Mucosa of gallbladder (tissue), 1 donor: ENCODE results near the gene CBX4. TPM values are rescaled to one million over a fixed set of nuclear protein-coding genes. Genes with fewer than 3 reads are reported as not detected.
A peak's percentile ranks its signal among the peaks of the same experiment; 100 is the strongest.
"Not testable (repeated sequence)": the region's sequence is repeated elsewhere in the genome, so short reads cannot be mapped to it uniquely, and the experiment has no call there.

ENCODE experiments used
- DNase-seq: peaks from one replicate; pipeline ENCODE4 v3.0.0-alpha.2; 2020; ENCODE audit warnings: low spot score
- total RNA-seq: library from RNA; stranded (reverse); gene quantifications from one replicate; pipeline ENCODE4 v1.2.1, GENCODE V29; 2021
- donor health status: DM: no; HTN: no; CAD: no.

CBX4 gene
- total RNA-seq, 1 donor from 2014 or later: 36.7 TPM

DNA sequence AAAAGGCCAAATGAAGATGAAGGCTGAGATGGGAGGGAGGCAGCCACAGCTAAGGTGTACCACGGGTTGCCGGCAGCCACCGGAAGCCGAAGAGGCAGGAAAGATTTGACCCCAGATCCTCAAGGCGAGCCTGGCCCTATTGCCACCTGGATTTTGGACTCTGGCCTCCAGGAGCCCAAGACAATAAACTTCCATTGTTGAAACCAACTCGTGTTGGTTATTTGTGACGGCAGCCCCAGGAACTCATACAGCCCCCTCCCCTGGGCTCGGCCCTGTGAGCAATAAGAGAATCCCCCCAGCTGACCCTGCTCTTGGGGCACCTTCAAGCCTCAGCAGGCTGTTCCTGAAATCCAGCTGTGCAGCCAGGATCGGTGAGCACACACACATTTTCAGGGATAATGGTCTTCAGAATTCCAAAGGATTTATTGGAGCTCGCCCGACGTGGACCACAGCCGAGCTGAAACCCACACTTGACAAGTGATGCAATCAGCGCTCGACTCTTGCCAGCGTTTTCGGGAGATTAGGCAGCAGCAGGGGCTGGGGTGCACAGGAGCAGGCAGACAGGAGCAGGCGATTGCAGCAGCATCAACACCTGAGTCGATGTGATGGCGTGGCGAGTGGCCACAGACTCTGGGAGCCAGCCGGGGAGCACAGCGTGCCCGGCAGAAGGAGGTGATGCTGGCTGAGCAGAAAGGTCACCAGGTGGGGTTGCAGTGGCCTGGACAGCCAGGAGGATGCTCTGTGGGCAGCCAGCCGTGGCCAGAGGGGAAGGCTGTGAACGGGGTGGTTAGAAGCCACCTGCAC, 22.4 kb upstream of the CBX4 start:
- no peak for DNase-seq

DNA sequence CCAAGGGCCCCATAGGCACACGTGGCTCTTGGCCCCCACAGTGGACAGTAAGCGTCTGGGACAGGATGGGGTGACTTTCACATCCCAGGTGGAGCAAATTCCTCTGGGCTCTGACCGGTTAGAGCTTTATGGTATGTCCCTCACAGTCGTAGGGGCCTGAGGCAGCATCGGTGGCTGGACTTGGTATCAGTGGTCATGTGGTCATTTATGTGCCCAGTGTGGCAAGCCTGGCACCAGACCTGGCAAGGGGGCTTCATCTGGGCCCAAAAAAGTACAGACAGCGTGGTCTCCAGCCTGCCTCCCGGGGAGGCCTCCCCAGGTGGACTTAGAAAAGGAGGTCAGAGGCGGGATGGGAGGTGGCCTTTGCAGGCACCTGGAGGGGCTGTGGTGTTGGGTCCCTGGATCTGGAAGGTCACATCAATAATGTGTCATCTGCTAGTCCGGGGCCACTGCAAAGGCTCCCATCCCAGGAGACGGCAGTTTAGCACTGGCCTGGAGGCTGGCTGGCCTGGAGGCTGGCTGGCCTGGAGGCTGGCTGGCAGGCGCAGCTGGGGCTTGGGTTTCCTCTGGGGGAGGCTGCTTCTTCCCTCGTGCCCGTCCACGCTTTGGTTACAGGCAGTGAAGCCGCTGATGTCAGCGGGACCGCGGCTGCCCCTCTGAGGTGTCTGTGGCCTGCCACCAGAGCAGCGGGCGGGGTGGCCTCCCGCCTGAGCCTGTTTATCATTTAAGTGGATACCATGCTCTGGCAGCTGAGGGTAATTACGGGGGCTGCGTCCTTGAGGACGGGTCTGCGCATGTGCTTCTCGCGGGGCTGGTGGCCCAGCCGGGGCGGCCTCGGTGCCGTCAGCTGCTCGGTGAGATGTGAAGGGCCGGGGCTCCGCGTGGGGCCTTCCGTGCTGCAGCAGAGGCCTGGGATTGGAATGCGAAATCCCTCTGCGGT, 20.7 kb upstream of the CBX4 start:
- no peak for DNase-seq

DNA sequence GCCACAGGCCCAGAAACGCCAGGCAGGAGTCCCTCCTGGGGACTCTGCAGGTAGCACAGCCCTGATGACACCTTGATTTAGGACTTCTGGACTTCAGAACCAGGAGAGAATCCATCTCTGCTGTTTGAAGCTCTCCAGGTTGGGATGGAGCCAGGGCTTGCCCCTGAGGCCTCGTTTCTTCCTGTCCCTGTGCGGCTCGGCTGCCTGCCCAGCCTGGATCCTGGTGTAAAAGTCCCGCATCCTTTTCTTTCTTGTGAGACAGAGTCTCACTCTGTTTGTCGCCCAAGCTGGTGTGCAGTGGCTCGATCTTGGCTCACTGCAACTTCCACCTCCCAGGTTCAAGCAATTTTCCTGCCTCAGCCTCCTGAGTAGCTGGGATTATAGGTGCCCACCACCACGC, 17.9 kb upstream of the CBX4 start:
- DNase-seq: no peak

DNA sequence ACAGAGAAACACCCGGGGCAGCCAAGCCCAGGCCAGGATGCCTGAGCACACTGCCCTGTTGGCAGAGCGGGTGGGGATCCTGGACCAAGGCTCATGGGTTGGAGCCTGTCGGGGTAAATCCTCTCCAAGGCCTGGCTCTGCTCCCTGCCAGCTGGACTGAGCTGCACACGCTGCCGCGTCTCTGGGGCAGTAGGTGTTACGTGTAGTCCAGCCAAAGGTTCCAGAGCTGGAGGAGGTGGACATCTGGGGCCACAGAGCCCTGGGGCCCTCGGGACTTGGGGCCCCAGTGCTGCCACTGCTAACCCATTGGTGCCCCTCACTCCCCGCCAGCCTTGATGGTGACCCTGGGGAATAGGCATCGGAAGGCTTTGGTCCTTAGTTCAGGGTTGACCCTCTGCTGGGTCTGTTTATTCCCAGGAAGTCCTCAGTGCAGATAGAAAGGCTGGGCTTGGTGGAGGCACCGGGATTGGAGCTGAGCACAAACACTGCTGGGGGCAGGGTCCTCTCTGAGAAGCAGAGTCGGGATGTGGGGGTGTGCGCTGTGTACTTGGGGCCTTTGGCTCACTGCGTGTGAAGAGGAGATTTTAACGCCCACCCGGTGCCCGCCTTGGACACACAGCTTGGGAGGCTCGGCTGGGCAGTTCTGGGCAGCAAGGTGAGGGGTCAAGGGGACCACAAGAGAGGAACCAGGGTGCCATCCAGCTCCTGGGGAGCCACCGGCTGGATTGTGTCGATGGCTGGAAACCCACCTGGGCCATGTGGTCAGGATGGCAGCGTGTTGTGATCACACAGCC, 16.3 kb upstream of the CBX4 start:
- no peak for DNase-seq

DNA sequence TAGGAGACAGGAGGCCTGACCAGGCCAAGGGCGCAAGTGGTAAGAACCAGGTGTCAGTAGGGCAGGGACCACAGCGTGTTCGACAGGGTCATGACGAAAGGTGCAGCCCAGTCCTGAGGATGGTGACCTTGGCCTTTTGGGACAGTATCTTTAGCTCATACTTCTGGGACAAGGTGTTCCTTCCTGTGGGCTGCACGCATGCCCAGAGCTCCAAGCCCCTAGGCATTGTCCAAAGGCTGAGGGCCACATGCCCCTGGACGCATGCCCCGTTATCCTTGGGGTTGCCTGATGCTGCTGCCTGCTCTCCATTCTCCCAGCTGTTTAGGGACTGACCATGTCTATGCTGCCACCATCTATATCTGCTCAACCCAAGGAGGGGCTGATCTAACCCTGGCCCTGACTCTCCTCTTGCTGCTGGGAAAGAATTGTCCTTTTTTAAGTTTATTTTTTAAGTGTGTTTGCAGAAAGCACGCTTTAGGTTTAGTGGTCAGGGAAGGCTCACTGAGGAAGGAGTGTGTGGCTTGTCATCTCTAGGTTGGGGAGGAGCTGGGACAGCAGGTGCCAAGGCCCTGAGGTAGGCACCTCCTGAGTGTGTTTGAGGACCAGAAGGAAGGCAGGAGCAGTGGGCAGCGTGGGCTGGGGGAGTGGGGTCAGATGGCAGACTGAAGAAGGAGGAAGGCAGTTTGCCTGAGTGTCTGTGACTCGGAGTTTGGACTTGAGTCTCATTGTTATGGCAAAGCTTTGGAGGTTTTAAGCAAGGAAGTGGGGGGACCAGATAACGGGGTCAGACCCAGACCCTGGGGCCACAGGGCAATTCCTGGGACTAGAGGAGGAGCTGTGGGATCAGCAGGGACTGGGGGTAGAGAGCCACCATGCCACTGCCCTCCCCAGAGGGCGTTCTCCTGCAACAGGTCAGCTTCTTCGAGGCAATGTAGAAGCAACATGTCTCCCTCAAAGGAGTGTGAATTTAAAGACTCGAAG, 15.1 kb upstream of the CBX4 start:
- no peak for DNase-seq

DNA sequence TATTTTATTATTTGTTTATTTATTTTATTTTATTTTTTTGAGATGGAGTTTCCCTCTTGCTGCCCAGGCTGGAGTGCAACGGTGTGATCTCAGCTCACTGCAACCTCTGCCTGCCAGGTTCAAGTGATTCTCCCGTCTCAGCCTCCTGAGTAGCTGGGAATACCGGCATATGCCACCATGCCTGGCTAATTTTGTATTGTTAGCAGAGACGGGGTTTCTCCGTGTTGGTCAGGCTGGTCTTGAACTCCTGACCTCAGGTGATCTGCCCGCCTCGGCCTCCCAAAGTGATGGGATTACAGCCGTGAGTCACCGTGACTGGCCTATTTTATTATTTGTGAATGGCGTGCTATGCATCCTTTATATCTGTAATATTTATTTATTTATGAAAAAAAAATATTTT, 13.9 kb upstream of the CBX4 start:
- not testable (repeated sequence) for DNase-seq

DNA sequence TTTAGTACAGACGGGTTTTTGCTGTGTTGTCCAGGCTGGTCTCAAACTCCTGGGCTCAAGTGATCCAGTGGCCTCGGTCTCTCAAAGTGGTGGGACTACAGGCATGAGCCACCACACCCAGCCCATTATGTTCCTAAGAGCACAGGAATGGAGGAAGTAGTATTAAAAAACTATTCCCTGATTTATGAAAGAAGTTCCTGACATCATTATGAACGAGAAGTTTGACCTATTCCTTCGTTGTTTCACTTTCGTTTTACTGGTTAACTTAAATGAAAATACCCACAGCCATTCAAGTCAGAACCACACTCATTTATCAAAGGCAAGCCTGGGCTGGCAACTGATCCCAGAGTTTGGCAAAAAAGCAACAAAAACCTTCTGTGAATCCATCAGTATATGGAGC, 13.5 kb upstream of the CBX4 start:
- DNase-seq: no peak

DNA sequence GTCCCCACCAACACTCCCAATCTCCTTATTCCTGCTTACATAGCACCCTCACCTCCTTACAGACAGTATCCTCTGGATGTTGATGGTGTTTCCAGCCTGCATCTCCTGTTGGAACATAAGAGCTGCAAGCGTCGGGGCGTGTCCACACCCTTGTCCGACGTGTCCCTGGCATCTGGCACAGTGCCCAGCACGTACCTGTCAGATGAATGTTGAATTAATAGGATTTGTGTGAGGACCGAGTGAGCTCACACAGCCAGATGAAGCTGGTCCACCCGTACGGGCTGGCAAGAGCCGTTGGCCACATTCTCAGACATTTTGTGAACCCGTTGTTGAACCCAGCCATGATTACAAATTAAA, 12.2 kb upstream of the CBX4 start:
- DNase-seq: peak; percentile 88

DNA sequence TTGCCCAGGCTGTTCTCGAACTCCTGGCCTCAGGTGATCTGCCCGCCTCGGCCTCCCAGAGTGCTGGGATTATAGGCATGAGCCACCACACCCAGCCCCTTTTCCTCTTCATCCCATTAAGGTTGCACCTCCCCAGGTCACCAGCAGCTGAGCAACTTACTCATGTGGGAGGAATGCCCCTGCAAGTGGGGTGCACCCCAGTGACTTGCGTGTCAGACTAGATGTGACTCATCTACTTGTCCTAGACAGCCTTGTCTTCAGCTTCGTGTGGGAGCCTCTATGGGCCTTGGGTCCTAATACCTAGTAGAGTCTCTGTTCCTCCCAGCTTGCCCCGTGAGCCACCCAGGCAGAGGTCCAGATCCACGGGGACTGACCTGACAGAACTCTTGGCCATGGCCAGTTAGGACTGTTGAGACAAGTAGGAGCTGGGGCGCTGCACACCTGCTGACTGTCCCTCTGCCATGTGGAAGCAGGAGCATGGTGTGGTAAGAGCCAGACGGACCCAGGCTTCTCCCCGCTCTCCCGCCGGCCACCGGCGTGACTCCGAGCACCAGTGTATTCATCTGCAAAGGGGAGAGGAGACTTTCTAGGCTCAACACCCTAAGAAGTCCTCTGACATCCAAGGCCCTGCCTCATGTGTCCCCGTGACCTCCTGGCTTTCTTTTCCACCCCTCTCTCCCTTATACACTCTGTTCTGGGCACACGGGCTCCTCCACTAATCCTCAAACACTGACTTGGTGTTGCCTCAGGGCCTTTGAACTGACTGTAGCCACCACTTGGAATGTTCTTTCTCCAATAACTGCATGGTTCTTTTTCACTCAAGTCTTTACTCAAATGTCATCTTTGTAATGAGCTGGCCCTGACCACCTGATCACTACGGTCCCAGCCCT, 11.6 kb upstream of the CBX4 start:
- DNase-seq: no peak

DNA sequence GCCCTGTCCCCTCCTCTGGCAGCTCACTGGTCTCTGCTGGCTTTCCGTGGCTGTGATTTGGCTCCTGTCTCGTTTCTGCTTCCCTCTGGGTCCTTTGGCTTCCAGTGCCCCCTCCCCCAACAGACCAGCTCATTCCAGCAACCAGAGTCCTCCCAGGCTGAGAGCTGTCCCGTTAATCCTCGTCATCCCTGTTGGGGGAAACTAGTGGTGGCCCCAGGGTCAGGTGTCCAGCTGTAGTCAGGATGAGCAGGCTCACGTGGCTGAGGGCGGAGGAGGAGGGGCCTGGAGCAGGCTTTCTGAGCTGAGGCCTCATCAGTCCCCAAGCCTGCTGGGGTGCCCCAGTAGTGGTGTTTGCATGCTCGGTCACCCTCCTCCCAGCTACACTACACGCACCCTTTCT, 10.7 kb upstream of the CBX4 start:
- no peak for DNase-seq

DNA sequence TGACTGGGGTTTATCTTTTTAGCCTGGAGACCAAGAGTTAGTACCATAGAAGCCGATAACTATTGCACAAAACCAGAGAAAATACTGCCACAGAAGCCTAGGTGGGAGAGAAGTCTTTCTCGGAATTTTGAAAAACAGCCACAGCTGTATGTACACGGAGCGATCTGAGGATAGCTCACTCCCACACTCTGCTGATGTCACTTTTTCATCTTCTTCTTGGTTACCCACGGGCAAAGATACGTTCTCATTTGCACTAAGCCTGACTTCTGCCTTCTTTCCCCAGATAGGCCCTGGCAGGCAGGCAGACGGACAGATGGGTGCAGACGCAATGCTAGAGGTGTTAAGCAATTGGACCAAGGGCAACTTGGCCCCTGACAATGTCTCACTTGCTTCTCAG, 9.1 kb upstream of the CBX4 start:
- DNase-seq: no peak

DNA sequence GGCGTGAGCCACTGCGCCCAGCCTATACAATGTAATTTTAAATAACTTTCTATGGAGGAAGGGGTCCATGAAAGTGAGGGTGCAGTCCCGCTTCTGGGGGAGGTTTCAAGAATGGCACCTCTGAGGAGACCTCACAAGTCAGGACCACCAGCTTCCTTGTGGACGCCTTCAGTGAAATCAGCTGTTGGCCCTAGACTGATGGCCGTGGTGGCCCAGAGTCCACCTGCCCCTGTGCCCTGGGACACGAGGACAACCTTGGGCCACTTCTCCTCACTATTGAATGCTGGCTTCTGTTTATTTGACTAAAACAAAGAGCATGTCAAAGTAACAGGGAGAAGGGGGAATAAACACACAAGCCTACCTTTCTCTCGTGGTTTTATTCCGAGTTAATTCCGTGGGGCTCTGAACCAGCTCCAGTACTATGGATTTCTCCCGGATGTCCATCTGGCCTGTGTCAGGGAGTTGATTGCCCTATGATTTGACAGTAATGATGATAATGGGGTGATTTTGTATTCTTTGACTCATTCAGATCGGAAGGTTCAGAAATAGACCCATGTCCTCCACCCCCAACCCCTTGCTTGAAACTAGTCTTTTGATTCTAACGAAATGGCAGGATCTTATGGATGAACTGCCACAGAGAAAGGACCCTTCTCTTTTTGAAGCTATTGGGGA, 8.6 kb upstream of the CBX4 start:
- no peak for DNase-seq

DNA sequence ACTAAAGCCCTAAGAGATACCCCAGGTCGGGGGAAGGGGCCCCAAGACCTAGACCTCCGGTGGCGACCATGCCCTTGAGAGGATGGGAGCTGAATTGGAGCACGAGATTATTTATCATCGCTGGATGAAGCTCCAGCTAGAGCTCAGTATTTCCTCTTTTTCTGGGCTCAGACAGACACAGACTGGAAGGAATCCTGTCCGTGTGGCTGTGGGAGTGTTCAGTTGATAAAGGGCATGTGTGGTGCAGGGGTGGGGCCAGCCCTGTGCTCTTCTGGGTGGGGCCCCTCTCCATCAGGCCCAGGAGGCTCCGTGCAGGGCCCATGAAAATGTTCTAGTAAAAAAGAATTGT, 6.3 kb upstream of the CBX4 start:
- DNase-seq: no peak

DNA sequence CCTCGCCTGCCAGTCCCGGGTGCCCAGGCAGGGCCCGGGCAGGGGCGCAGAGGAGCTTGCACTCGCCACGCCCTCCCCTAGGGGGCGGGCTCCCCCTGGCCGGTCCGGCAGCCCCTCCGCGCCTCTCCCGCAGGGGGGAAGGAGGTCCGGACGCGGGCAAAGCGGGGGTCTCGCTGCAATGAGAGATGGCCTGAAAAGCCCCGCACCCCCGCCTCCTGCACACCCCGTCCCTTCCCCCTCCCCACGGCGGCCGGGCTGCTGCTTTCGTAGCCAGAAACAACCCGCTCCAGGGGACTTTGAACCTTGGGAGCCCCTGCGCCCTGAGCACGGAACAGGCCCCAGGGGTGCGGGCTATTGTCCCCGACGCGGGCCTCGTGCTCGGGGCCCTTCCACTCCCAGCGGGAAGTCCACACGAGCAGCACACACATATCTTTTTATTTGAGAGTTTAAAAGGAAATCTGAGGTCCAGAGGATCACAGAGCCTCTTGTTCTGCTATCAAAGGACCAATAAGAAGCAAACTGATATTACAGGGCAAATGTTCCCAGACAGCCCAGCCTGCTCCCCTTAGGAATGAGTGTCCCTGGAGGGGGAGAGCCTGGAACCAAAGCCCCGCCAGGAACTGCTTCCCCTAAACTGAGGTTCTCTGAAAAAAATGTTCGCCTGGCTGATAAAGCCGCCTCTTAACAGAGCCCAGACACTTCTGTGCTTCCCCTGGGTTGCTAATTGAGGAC, 5.8 kb upstream of the CBX4 start:
- no peak for DNase-seq

DNA sequence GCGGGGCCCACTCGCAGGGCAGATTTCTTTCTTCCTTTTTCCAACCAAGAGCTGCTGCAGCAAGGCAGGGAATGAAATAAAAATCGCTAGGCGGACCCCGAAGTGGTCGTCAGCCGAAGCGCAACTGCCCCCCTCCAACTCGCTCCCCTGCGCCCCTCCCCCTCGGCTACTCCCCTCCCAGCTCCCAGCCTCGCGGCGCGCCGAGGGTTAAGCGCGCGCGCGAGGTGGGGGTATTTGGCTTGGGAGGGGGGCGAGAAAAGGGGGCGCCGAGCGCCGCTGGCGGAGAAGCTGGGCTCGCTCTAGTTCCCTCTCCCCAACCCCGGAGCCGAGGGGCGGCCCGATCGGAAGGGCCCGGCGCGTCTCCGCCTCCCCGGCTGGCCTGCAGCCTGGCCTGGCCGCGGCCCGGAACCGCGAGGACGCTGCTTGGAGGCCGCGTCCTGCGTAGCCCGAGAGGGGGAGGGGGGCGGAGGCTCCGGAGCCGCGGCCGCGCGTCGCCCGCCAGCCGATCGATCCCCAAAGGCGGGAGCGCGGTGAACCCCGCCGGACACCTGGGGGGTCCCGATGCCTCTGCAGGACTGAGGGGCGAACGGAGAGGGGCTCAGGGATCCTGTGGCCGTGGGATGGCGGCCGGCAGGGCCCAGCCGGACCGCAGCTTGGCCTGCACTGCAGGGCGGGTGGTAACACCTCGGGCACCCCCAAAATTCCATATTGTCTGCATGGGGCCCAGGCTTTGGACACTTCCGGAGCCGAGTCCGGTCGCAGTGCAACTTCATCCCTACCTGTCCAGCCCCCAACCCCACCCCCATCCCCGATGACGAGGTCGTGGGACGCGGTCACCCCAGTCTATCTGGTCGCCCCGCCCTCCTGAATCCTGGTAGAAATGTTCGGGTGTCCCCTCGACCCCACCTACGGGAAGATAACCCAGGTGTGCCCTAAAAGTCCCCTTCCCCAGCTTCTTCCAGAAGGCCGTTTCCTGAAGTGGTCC, 4.9 kb upstream of the CBX4 start:
- no peak for DNase-seq

DNA sequence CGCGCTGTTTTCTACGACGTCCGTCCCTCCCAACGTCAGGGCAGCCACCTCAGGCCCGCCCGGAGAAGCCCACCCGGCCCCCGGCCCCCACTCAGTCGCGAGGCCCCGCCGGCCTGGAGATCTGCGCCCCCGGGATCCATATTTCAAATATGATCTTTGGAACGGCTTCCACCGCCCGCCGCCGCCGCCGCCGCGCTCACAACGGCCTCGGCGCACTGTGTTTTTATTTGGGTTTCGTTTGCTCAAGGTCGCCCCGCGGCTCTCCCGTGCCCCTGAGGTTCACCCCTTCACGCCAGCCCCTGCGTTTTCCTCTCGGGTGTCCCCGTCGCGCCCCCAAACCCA, 4.2 kb upstream of the CBX4 start:
- no peak for DNase-seq

DNA sequence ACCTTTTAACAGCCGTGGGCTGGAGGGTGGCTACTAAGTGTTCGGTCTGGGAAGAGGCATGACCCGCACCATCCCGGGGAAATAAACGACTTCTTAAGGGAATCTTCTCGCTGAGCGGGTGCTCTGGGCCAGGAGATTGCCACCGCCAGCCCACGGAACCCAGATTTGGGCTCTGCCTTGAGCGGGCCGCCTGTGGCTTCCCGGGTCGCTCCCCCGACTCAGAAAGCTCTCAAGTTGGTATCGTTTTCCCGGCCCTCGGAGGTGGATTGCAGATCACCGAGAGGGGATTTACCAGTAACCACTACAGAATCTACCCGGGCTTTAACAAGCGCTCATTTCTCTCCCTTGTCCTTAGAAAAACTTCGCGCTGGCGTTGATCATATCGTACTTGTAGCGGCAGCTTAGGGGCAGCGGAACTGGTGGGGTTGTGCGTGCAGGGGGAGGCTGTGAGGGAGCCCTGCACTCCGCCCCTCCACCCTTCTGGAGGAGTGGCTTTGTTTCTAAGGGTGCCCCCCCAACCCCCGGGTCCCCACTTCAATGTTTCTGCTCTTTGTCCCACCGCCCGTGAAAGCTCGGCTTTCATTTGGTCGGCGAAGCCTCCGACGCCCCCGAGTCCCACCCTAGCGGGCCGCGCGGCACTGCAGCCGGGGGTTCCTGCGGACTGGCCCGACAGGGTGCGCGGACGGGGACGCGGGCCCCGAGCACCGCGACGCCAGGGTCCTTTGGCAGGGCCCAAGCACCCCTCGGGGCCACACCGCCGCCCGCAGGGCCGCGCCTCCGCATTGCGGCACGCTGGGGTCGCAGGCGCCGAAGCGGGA, 3.6 kb upstream of the CBX4 start:
- no peak for DNase-seq
